Middle frontal gyrus (tissue), 1 donor: Measurements from ENCODE around the gene RPS6KA3.
"Not testable (repeated sequence)": the region's sequence is repeated elsewhere in the genome, so short reads cannot be mapped to it uniquely, and the experiment has no call there.

Experiments
- DNase-seq: peaks from one replicate; pipeline ENCODE4 v3.0.0-alpha.2; 2015; ENCODE audit warnings: low spot score; ENCODE audit errors: extremely low spot score

RPS6KA3 gene

DNA sequence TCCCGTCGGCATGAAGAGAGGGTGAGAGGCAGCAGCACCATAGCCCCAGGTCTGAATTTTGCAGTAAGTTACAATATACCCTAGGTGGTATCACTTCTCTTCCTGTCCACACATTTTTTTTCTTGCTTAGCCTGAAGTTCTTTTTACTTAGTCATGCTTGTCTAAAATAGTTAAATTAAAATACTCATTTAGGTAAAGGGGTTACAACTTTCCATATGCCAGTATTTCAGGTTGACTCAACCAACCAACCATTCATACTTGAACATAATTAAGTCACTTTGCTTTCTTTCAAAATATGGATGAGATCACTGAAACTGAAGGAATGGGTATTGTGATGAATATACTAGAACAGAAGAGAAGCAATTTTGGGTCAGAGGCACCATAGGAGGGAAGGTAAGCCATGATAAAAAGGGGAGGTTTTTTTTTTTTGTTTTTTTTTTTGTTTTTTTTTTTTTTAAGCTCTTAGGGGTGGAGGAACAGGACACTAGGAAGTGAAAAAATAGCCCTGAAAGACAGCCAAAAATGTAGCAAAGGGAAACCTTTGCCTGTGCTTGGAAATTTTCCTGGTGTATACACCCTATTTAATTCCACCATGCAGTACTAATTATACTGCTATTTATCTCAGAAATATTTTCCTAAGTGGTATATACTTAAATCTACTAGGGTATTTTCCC, 41.8 kb downstream of the RPS6KA3 start:
- DNase-seq, result no peak

DNA sequence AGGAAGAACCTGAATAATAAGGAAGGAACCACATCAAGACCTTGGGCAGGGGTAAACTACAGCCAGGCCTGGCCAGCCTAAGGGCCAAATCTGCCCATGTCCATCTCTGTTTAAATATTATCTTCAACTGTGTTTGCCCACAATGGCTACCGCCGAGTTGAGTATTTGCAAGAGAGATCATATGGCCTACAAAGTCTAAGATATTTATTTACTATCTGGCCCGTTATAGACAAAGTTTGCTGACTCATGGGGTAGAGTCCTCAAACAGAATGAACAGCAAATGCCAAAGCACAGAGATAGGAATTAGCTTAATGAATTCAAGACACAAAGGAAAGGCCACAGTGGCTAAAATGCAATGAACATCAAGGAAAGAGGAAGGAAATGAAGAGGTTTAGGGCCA, 44.8 kb downstream of the RPS6KA3 start:
- no peak for DNase-seq

DNA sequence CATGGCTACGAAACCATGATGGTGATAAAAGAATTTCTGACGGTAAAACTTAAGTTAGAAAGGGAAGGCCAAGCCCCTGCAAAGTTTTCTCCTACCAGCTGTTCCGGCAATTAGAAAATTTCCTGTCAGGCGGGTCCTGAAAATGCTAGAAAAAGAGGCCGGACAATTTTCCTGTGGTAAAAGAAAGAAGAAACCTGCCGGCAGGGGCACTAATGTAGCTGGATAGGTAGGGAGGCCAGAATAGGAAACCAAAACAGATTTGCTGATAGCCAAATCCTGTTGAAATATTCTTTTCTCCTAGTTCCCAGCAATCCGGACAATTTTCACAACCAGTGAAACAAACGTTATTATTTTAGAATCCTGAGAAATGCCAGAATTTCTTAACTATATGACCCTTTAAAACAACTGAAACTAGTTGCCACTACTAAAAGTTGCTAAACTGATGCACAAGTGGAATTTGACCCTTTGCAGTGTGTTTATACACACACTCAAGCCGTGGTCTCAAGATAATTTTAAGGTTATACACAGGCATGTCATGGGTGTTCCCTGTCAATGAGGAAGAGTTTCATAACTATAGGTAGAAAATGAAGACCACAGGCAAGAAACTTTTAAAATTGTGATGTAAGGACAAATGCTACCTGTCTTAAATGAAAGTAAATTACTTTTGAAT, 47.7 kb downstream of the RPS6KA3 start:
- DNase-seq, result no peak

- DNase-seq, result no peak
Measured at GRCh38 chrX:20217906-20218305, 48.8 kb downstream of the RPS6KA3 start.

- no peak for DNase-seq
Measured at GRCh38 chrX:20217271-20217670, 49.4 kb downstream of the RPS6KA3 start.

DNA sequence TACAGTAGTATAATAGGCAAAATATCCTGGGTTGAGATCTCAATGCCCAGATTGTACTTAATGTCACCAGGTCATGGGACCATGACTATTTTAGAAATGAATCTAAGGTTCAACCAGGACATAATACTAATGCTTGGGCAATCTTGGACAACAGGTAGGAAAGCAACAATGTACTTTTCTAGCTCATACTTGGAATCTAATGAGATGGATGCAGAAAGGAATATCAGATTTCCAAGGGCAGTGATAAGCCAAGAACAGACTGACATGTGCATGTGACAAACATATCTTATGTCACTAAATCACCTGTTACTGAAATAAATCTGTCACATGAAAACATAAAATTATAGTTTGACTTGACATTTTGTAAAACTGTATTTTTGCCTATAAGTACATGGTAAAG, 51.1 kb downstream of the RPS6KA3 start:
- DNase-seq, result no peak

- no peak for DNase-seq
Measured at GRCh38 chrX:20212486-20213089, 54.1 kb downstream of the RPS6KA3 start.

- no peak for DNase-seq
Measured at GRCh38 chrX:20211261-20211786, 55.4 kb downstream of the RPS6KA3 start.

- DNase-seq, result no peak
Measured at GRCh38 chrX:20205927-20206708, 60.6 kb downstream of the RPS6KA3 start.

DNA sequence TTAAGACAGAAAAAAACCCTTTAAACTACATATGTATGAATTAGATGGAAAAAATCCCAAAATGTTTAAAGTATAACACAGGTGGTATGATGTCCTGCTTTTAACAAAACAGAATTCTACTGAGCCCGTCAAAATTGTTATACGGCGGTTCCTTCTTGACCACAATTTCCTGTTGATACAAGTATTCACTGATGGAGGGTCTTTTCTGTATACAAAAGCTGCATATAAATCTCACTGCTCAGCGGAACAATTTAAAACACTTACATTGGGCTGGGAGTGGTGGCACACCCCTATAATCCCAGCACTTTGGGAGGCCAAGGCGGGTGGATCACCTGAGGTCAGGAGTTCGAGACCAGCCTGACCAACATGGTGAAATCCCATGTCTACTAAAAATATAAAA, 62.4 kb downstream of the RPS6KA3 start:
- no peak for DNase-seq

DNA sequence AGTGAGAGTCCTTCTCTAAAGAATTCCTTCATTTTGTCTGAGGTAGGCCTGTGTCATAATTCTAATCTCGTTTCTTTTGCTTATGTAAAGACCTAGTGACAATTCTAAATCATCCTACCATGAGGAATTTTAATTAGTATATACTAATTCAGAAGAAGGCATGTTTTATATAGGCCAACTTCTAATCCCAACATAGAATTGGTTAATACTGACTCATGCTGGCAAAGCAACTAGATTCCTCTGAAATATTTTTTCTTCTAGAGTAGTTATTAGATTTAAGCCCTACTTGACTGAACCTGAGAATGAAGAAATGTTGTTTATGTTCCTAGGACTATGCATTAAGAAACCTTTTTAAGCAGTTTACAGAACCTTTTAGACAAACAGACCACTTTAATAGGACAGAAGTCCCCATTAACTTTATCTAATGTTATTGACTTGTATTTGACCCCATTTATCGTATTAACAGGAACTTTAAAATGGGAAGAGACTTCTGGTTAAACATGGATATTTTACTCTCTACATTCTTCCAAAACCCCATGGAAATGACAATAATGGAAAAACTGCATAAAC, 69.0 kb downstream of the RPS6KA3 start:
- no peak for DNase-seq

- DNase-seq, result no peak
Measured at GRCh38 chrX:20189171-20189570, 77.5 kb downstream of the RPS6KA3 start.

DNA sequence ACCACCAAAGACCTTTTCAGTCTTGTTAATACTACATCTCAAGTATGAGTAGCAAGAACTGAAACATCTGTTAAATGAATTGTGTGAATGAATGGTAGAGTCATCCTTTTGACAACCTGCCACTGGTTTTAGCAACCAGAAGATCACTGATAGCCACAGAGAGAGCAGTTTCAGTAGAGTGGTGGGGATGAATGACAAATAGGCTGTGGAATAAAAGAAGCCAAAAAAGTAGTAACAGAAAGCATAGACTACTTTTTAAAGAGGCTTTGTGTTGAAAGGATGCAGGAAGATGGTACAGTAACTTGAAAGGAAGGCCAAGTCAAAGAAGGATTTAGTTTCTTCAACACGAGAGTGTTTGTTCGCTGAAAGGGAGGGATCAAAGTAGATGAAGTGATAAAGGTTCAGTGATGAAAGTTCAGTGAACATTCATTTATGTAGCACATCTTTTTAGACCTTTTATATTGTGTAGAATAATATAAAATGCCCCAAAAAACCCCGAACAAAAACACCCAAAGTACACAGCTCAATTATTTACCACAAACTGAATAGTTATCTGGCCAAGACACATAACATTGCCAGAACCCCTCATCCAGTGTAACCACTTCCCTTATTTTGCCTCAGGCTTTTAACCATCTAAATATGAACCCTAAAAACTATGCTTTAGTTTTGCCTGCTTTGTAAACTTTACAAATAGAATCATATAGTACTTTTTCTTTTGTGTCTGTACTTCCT, 84.9 kb downstream of the RPS6KA3 start:
- DNase-seq, result no peak

- no peak for DNase-seq
Measured at GRCh38 chrX:20177093-20177492, 89.6 kb downstream of the RPS6KA3 start.

DNA sequence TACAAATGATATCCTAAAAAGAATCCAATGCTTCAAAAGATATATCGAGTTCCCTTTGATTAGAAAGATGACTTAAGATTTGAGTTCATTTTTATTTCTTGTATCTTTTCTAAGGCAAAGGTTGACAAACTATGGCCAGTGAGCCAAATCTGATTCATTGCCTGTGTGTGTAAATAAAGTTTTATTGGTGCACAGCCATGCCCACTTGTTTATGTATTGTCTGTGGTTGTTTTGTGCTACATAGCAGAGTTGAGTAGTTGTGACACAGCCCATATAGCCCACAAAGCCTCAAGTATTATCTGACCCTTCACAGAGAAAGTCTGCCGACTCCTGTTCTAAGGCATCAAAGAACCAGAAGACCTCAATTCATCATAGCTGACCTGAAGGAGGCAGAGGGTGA, 92.9 kb downstream of the RPS6KA3 start:
- DNase-seq, result no peak

DNA sequence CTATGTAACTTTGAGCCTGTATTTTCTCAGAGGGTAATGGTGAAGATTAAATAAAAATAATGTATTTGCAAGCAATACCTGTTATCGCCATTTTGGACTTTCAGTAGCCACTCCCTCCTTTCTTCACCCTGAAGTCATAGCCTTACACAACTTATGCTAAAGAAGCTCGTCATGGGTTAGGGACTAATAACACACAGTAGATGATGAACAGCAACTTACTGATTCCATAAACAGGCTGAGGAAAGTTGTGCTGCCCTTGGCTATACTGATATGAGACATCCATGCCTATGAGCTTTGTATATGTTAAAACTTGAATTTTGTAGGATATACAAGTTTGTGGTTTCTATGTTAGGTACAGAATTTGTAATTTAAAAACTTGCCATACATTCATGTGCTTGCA, 93.4 kb downstream of the RPS6KA3 start:
- DNase-seq, result no peak

DNA sequence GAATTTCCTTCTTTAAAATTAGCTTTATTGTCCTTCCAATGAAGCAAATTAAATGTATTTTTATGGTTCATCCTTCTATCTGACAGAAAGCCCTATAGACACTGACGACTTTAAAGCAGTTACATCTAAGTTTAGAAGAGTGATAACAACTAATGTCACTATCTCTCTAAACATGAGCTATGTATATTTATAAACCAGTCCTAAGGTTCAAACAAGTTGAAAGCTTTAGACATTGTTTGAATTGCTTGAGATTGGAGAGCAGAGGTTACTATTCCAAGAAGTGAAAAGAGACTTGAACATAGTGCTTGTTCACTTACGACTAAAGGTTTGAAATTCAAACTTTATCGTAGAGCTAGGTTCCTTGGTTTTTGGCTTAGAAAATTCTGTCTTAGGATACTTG, 94.8 kb downstream of the RPS6KA3 start:
- no peak for DNase-seq

GRCh38 chrX:20162516-20162915, 104.2 kb downstream of the RPS6KA3 start:
- DNase-seq, result not testable (repeated sequence)

GRCh38 chrX:20159797-20160385, 106.8 kb downstream of the RPS6KA3 start:
- no peak for DNase-seq

DNA sequence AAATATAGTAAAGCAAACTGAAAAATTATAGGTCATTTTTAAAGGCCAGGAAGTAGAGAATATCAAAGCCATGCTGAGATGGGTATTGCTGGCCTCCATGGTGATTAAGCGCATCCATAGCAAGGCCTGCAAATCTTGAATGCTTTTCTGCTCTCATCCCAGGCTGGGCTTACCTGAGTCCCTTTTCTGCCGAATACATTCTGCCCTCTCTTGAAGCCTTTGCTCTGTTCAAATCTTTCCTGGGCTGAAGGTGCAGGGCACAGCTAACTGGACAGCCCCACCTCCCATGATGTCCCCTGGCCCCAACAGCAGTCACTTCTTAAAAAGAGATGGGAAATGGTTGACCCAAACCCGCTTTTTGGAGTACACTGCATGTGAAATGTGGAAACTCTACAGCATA, 115.0 kb downstream of the RPS6KA3 start:
- DNase-seq, result no peak
